Body of pancreas (tissue), 4 donors: ENCODE results near the gene KIAA1328.

ENCODE experiments used
- POLR2A ChIP-seq, 3 donors: fragments of 450-650 bp; IDR thresholded peaks; one replicate each; pipeline ENCODE4 v1.6.1; 2016; ENCODE audit warnings: antibody characterized with exemption in 3 of 3, mild to moderate bottlenecking in 2 of 3
- TF ChIP-seq, protein P1 (sequence below), 7 experiments: fragments of 450-650 bp in 4 of 7; fragments of 200-600 bp in 3 of 7; sonication (generic) in 3 of 7; IDR thresholded peaks; one replicate each; pipeline ENCODE4 v1.5.1; 2016 to 2019; ENCODE audit warnings: antibody characterized with exemption in 7 of 7

DNA sequence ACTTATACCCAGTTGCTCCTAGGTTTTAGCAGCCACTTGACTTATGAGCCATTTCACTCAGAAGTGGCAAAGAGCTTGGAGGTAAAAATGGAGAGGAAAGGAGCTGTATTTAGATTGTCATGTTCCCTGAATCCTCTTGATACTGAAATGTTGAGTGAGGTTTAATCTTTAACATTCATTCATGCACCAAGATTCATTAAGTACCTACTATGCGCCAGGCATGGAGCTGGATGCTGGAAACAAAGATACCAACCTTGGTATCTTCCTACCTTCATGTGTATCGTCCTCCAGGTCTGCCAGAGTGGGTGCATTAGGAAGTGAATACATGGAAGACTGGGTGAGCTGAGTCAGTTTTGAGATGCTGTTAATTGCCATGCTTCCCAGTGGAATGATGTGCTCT, 23.8 kb upstream of the KIAA1328 start:
- no peak for TF ChIP-seq POLR2A (IDR thresholded peaks at IDR 0.05)
- TF ChIP-seq, protein P1, sequence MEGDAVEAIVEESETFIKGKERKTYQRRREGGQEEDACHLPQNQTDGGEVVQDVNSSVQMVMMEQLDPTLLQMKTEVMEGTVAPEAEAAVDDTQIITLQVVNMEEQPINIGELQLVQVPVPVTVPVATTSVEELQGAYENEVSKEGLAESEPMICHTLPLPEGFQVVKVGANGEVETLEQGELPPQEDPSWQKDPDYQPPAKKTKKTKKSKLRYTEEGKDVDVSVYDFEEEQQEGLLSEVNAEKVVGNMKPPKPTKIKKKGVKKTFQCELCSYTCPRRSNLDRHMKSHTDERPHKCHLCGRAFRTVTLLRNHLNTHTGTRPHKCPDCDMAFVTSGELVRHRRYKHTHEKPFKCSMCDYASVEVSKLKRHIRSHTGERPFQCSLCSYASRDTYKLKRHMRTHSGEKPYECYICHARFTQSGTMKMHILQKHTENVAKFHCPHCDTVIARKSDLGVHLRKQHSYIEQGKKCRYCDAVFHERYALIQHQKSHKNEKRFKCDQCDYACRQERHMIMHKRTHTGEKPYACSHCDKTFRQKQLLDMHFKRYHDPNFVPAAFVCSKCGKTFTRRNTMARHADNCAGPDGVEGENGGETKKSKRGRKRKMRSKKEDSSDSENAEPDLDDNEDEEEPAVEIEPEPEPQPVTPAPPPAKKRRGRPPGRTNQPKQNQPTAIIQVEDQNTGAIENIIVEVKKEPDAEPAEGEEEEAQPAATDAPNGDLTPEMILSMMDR (IDR thresholded peaks at IDR 0.05) = no peak
